CD4-positive, alpha-beta T cell treated with Interleukin-4 for 1 hour (primary cell): Measurements from ENCODE around the gene LRP2.
"Not testable (repeated sequence)": the region's sequence is repeated elsewhere in the genome, so short reads cannot be mapped to it uniquely, and the experiment has no call there.

Experiments used
- DNase-seq, 2 donors: peaks; one replicate each; pipeline ENCODE4 v3.0.0-alpha.2; 2020 to 2022

The LRP2 gene

DNA sequence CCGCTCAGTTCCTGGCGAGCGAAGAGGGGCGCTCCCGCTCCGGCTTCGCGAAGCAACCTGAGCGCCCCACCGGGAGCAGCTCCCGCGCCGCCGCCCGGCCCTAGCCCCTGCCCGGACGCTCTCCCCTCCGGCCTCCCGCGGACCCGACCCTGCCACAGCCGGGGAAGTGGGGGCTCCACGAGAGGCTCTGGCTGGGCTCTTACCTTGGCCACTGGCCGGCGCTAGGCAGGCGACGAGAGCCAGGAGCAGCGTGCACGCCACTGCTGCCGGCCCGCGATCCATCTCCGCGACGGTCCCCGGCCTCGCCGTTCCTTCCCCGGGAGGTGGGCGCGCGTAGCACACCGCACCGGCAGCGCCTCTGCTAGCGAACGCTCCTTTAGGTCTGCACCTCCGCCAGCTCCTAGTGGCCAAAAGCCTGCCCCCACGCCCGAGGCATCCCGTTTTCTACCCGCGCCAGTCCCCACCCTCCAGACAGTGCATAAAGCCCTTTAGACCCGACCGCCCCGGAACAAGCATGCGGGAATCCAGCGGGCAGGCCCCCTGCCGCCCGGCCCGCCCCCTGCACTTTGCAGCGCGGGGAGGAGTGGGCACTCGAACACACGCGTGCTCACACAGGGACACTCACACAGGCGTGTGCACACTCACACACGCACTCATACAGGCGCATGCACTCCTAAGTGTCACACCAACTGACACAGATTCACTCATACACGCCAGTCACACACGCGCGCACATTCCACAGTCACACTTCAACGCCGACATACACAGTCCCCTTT, at the start of gene LRP2:
Gene LRP2 (minus strand): TSS at position 417 of the 776 bp plus-strand sequence. CDS start 135 bp downstream, at position 282.
- peak in 1 of 2 donors; percentile 31 for DNase-seq

DNA sequence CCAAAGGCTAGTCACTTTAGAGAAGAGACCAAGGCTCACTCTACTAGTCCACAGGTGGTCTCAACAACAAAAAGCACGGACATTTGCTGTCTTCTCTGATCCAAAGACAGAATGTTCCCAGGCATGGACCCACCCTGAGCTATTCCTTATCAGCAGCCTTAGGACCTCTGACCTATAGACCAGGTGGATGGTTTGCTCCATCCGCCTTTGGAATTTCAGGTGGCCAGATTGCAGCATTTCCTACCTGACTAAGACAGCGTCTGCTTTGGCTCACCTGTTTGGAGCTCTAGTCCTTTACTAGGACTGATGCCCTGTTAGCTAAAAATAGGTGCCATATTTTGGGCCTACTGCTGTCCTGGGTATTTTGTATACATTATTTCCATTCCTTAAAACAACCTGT, 44.6 kb upstream of the LRP2 start:
- DNase-seq: no peak

DNA sequence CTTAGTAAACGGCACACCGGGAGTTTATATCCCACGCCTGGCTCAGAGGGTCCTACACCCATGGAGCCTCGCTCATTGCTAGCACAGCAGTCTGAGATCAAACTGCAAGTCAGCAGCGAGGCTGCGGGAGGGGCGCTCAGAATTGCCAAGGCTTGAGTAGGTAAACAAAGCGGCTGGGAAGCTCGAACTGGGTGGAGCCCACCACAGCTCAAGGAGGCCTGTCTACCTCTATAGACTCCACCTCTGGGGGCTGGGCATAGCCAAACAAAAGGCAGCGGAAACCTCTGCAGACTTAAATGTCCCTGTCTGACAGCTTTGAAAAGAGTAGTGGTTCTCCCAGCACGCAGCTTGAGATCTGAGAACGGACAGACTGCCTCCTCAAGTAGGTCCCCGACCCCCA, 37.2 kb upstream of the LRP2 start:
- not testable (repeated sequence) for DNase-seq

- no peak for DNase-seq
Observed at GRCh38 chr2:169397697-169398096, 35.4 kb upstream of the LRP2 start.

DNA sequence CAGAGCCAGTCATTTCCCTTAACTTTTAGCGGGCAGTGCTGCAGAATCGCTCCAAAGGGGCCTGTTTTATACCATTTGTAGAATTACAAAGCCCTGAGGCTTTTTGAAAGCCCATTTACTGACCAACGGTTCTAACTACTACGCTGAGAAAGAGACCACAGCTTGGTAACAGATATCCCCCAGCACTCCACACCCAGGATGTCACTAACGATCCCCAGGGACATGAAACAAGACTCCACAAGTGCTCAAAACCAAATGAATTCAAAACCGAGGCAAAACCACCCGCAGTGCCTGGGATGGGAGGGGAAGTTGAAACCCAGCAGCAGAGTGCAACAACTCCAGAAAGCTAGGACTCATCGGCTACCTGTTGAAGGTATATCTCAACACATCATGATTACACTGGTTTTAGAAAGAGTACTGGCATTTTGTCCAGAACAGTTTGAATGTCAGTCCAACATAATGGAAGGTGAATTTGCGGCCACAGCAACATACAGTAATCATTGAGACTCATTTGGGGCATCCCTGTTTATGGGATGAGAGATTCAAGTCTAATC, 33.6 kb upstream of the LRP2 start:
- no peak for DNase-seq

DNA sequence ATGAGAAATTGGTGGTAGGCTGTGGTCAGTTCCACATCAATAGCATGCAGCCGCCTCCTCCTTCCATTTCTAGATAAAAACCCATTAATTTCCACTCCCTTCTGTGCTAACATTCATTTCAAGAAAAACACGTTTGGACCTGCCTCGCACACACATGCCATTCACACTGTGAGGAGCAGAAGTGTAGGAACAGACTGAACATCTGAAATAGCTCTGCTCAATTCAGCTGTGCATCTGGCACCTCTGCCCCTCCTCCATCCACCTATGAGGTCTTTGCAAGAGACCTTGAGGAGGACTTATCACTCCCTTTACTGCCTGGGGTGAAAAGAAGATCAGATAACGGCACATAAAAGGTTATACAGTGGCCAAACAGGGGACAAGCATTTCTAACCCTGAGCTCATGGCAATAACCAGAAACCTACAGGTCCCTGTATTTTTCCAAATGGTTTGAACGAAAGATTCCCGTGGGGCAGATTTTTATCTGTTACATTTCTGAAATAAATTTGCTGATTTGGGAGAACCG, 30.8 kb upstream of the LRP2 start:
- DNase-seq: no peak

DNA sequence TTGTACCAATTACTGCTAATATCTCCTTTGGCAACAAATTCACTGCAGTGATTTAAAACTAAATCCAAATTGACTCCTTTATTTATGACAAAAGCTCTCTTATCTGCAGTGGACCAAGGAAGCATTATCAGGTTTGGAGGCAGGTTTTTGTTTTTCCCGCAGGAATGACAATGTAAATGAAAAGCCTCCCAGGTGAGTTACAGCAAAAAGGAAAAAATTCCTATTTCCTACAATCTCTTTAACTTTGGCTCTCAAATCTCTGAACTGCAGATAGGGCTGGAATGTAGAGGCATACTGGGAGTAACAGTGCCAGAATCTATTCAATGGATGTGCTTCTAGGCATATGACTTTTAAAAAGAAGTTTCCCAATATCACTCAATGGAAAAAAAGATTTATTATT, 28.9 kb upstream of the LRP2 start:
- DNase-seq: no peak

GRCh38 chr2:169388161-169388560, 25.8 kb upstream of the LRP2 start:
- DNase-seq: no peak

DNA sequence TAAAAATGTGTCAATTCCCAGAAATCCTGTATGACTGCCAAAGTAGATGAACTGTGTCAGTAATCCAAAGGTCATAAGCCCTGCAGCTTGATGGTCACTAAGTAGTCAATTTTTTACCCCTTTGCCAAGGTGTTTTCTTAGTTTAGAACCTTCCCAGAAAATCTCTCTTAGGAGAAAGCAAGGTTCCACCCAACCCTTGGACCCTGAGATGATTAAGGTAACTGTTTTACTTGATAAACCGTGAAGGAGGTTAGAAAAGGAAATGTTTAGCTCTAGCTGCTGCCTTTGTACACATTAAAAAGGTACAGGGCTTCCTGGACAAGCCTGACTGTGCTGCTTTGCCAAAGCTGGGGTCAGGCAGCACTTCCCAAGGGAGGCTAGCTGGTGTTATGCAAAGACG, 24.4 kb upstream of the LRP2 start:
- DNase-seq: no peak

DNA sequence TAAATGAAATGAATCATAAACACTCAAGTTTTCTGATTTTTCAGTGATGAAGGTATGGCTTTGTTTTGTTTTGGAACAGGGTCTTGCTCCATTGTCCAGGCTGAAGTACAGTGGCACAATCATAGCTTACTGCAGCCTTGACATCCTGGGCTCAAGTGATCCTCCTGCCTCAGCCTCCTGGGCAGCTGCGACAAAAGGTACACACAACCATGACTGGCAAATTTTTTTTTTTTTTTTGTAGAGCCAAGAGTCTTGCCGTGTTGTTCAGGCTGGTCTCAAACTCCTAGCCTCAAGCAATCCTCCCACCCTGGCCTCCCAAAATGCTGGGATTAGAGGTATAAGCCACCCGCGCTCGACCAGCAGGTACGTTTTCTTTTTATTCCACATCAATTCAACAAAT, 22.5 kb upstream of the LRP2 start:
- DNase-seq: no peak

DNA sequence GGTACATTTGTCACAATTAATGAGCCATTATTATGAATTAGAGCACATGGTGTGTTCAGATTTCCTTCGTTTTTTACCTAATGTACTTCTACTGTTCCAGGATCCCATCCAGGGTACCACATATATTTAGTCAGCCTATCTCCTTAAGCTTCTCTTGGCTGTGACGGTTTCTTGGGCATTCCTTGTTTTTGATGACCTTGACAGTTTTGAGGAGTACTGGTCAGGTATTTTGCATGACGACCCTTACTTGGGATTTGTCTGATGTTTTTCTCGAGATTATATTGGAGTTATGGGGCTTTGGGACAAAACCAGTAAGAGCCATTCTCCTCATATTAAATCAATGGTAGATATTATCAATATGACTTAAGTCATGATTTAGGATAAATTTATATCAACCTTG, 10.2 kb upstream of the LRP2 start:
- no peak for DNase-seq

DNA sequence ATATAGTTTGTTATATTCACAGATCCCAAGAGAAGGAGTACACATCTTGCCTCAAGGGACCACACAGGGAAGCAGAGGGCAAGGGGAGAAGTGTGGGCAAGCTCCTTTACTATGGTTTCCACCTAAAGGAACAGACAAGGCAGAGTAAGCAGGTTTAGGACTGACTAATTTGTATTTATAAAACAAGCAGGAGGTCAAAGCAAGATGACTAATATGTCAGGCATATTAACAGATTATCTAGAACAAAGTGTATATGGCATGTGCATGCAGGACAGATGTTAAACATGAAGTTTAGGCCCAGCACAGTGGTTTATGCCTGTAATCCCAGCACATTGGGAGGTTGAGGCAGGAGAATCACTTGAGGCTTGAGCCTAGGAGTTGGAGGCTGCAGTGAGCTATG, 3.7 kb upstream of the LRP2 start:
- no peak for DNase-seq

GRCh38 chr2:169365029-169365480, 2.7 kb upstream of the LRP2 start:
- peak in 1 of 2 donors; percentile 30 for DNase-seq

GRCh38 chr2:169363560-169364150, 1.3 kb upstream of the LRP2 start:
- peak; percentile 16 to 48 for DNase-seq

DNA sequence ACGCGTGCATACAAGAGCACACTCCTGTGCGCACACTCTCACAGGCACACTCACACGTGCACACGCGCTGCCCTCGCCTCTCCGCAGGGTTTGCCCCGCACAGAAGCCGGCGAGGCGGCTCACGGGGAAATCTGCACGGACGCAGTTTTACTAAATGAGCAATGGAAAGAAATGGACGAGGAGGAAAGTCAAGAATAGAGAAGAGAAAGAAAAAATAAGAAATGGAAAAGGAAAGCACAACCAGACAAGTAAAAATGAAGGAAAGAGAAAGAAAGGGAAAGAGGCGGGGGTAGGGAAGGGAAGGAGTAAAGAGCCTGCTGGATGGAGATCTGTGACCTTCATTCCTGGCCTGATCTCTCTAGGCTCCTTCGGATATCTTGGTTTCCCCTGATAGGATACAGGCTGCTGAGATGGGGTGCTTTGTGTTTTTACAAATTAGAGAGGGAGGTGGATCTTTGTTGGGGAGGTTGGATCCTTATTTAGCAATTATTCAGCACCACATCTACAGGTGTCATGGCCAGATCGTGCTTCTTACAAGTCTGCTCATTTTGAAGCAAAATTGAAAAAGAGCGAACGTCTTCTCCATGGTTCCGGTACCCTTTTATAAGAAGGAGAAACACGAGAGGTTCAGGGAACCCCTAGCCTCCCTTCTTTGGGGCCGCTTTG, 693 bp upstream of the LRP2 start:
- no peak for DNase-seq

DNA sequence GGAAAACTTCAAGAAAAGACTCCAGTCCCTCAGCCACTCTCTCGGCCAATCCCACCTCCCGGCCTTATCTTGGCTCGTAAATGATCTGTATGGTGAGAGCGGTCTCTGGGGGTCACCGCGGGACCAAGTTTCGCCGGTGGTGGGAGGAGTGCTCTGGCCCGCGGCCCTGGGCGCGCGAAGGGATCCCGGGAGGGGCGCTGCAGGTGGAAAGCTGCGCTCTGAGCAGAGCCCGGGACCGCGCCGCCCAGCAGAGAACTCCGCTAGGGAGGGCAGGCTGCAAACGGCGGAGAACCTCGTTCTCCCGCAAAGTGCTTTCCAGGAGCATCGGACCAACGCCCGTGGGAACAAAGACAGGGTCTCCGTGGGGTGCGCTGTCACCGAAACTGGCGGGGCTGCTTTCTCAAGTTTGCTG, 622 bp downstream of the LRP2 start:
- DNase-seq: no peak

DNA sequence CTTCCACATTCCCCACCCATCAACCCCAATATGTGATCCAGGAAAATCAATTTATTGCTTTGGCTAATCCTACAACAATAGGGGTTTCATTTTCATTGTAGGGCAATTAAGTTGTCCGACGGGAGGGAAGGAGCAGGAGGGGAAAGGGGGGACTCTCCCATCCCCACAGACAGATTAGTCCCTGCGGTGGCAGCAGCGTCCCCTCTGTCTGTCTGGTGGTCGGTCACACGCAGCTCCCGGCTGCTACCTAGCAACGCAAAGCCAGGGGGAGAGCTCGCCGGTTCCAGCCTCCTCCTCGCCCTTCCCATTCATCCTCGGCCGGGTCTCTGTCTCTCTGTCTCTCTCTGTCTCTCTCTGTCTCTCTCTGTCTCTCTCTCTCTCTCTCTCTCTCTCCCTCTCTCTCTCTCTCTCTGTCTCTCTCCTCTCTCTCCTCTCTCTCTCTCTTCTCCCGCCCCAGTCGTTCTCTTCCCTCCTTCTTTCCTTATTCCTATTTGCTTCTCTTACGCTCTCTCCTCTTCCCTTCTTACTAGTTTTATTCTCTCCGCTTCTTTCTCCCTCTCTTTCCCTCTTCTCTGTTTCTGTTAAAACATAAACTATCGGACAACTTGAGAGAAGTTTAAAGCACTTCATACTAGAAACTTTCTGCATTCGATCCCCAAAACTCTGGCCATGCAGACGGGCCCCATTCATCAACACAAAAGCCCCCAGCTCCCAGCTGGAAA, 1.2 kb downstream of the LRP2 start:
- no peak for DNase-seq

DNA sequence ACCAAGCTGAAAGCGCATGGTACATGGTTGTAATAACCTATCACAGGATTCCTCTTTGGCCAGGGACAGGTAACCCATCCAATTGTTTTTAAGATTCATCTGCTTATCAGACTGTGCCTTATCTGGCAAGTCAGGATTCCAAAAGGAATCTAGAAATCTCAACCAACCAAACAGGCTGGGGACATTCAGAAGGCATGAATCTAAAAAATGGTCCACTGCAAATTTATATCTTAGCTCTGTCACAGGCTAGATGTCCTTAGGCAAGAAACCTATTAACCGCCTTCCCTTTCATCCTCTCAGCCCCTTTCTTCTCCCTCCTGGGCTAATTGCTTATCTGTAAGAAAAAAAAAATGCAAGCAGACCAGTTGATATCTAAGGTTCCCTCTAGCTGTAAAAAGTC, 4.3 kb downstream of the LRP2 start:
- no peak for DNase-seq

DNA sequence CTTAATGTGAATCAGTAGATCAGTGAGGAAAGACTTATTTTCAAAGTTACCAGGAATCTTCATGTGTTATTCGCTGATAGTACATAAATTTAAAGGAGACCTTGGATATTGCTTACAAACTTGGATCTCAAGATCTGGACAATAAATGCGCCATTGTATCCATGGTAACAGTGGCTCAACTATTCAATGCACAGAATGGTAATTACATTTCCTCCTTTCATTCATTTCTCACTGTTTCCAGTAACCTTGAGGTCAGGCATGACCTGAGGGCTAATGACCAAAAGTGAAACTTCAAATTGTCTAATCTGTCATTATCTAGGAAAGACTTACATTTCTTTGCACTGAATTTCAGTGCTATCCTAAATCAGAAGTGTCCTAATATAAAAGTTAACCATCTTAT, 8.1 kb downstream of the LRP2 start:
- no peak for DNase-seq

- no peak for DNase-seq
Observed at GRCh38 chr2:169351725-169352124, 10.6 kb downstream of the LRP2 start.

- DNase-seq: no peak
Observed at GRCh38 chr2:169349535-169349934, 12.8 kb downstream of the LRP2 start.

DNA sequence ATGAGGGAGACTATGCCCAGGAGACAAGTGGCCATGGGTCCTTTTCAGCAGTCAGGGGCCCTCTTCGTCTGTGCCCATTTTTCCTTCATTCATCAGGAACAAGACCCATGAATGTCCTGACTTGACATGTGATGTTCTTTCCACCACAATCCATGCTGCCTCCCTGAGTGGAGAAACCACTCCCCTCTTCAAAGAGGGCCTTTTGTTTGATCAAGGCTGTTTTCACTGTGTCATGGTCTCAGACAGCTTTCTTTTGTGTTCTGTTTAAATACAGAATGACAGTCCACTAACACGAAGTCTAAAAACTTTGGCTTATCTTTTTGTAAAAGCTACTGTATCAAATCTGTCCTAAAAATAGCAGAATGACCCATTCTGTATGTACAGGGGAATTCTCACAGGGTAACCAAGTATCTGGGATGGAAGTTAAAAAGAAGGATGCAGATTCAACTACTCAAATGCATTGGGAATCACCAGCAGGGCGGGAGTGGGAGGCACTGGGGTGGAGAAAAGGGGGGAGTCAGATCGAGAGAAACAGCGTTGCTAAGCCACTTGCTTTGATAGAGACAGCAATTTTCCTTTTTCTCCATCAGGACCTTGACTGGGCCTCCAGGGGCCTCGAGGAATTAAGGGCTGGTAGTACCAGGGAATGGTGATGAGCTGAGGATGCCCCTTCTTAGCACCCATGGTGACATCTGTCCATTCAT, 13.9 kb downstream of the LRP2 start:
- DNase-seq: no peak
